HG03066 (cell line): ENCODE measurements around the gene MGAT5B.
"Not testable (repeated sequence)": the region's sequence is repeated elsewhere in the genome, so short reads cannot be mapped to it uniquely, and the experiment has no call there.

Source experiments
- ATAC-seq: cut with Tn5 transposase; IDR thresholded peaks from one replicate; pipeline ENCODE4 v1.9.1; 2021; ENCODE audit warnings: low read depth; ENCODE audit not compliant: unreplicated experiment

The MGAT5B gene

DNA sequence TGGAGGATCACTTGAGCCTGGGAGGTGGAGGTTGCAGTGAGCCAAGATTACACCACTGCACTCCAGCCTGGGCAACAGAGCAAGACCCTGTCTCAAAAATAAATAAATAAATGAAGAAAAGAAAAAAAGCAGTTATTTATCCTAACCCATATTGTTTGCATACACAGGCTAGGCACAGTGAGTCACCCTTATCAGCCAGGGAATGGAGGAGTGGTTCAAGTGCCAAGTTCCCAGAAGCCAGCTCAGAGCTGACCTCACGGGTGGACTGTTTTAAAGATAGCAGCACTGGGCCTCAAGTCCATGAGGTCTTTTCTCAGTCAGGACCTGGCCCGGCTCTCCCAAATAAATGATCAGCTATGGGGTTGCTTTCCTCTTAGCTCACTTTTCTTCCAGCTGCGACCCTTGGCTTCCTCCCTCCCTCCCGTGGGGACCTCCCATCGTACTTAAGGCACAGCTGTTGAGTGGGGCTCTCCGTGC, 22.6 kb upstream of the MGAT5B start:
- no peak for ATAC-seq

DNA sequence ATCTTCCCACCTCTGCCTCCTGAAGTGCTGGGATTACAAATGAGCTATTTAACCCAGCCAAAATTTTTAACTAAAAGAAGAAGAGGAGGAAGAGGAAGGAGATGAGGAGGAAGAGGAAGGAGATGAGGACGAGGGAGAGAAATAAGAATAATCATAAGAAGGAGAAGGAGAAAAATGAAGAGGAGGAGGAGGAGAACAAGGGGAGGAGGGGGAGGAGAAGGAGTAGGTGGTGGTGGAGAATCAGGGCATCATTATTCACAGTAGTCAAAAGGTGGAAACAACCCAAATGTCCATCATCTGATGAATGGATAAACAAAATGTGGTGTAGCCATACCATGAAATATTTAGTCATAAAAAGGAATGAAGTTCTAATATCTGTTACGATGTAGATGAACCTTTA, 21.2 kb upstream of the MGAT5B start:
- no peak for ATAC-seq

DNA sequence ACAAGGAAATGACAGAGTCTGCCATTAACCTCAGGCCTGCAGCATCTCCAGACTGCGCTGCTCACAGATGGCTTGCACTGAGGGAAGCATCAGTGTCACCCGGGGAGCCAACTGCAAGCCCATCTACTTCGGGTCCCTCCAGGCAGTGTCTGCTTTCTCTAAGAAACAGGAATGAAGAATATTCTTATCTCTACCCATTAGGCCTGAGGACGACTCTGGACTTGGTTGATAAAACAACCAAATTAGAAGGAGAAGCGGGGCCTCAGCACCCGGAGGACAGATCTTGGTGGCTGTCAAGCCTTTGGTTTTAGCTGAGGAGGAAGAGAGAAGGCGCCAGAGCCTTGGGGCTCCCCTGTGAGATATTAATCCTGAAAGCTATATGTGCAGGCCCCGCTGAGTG, 19.5 kb upstream of the MGAT5B start:
- no peak for ATAC-seq

DNA sequence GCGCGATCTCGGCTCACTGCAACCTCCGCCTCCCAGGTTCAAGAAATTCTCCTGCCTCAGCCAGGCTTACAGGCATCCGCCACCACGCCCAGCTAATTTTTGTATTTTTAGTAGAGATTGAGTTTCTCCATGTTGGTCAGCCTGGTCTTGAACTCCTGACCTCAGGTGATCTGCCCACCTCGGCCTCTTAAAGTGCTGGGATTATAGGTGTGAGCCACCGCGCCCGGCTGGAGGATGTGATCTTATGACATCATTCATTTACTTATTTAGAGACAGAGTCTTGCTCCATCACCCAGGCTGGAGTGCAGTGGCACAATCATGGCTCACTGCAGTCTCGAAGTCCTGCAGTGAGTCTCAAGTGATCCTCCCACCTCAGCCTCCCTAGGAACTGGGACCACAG, 19.0 kb upstream of the MGAT5B start:
- not testable (repeated sequence) for ATAC-seq

DNA sequence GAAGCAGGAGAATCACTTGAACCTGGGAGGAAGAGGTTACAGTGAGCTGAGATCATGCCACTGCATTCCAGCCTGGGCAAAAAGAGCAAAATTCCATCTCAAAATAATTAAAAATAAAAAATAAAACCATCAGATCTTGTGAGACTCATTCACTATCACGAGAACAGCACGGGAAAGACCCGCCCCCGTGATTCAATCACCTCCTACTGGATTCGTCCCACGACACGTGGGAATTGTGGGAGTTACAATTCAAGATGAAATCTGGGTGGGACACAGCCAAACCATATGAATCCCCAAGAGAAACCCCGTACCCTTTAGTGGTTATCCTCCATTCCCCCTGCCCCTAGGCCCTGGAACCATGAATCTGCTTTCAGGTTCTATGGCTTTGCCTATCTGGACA, 15.4 kb upstream of the MGAT5B start:
- no peak for ATAC-seq

DNA sequence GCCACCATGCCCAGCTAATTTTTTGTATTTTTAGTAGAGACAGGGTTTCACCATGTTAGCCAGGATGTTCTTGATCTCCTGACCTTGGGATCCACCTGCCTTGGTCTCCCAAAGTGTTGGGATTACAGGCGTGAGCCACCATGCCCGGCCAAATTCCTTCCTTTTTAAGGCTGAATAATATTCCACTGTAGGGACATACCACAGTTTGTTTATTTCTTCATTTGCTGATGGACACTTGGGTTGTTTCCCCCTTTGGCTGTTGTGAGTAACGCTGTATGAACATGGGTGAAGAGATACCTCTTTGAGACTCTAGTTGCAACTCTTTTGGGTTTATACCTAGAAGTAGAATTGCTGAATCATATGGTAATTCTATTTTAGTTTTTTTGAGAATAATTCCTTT, 13.1 kb upstream of the MGAT5B start:
- ATAC-seq: no peak

DNA sequence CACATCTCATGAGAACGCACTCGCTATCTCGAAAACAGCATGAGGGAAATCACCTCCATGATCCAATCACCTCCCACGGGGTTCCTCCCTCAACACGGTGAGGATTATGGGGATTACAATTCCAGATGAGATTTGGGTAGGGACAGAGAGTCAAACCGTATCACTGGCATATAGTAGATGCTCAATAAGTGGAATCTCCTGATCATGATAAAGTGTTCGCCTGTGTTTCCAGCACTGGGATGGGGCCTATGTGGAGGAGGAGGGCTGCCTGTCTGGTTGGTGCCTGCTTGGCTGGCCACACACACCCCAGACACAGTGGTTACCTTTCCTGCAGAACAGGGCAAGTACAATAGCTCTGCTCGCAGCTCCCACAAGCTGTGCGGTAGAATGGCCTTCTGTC, 6.1 kb upstream of the MGAT5B start:
- ATAC-seq: no peak

DNA sequence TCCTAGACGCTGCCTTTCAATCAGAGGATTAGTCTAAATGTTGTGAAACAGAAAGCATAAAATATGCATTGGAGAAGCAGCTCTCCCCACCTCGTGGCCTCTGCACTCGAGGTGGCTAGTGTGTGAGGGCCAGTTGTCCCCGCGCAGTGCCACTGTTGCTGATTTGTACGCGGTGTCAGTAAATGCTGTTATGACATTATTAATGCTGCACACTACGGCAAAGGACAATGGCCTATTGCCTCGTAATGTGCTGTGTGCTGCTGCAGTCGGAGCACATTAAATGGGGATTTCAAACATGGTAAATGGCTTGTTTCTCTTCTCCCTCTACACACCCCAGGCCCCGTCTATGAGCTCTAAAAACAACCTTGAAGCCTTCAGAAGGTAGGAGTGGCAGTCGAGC, 5.7 kb upstream of the MGAT5B start:
- ATAC-seq: no peak

DNA sequence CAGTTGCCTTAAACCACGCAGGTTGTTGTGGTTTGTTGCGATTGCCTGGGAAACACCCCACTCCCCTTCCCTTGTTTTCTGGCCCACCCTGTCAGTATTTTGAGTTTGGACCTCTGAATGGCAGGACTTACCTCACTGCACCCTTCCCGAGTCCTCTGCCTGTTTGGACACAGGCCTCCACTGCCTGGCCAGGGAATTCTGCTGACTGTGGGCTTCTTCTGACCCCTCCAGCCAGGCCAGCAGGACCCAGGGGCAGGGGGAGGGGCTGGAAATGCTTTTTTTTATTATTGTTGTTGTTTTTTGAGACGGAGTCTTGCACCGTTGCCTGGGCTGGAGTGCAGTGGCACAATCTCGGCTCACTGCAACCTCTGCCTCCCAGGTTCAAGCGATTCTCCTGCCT, 4.2 kb upstream of the MGAT5B start:
- no peak for ATAC-seq

DNA sequence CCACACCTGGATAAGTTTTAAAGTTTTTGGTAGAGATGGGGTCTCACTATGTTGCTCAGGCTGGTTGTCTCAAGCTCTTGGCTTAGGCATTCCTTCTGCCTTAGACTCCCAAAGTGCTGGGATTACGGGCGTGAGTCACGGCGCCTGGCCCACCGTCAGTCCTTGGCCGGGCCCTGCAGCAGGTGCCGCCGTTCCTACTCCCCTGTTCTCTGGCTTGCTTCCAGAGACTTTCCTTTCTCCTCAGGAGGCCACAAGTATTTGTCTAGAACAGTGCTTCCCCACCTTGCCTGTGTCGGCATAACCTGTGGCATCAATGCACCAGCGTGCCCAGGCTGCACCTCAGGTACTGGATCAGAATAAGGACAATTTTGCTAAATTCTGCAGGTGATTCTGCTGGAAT, 3.0 kb upstream of the MGAT5B start:
- ATAC-seq: no peak

DNA sequence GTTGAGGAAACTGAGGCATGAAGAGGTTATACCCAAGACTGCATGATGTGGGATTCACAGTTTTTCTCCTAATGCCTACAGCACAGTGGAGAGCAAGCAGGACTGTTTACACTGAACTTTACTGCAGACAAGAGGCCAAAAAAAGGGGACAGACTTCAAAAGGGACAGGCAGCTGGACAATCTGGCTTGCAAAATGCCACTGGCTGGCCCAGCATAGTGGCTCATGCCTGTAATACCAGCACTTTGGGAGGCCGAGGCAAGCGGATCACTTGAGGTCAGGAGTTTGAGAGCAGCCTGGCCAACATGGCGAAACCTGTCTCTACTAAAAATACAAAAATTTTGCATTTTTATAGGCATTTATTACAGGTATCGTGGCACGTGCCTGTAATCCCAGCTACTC, 2.0 kb upstream of the MGAT5B start:
- no peak for ATAC-seq

DNA sequence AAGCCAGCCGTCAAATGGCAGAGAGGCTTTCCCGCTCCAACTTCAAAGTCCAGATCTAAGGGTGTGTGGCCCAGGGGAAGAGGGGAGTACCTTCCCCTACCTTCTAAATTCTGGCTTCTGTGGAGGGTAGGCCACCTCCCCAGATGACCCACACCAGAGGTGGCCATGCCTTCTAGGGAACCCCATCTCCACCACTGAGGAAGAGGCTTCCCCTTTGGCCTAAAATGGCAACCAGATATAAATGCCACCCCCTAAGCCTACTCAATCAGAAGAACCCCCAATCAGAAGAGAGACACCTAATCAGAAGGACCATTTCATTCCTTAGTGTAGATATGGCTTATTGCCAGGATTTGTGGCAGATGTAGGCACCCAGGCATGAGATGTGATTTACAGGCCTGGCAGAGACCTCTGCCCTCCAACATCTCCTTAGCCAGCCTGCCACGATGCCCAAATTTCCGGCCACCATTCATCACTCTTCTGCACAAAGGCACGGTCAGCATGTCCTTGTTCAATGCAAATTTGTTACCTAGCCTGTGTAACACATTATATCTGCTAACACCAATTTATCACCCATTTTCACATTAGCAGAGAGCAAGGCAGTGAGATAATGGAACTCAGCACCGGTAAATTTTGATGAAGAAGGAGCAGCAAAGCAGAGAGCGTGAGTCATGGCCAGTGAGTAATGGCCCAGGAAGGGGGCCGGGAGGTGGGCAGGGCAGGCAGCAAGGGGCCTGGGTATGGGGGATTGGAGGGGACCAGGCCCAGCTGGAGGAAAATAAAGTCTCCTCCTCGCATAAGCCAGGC, 1.2 kb upstream of the MGAT5B start:
- ATAC-seq: no peak

DNA sequence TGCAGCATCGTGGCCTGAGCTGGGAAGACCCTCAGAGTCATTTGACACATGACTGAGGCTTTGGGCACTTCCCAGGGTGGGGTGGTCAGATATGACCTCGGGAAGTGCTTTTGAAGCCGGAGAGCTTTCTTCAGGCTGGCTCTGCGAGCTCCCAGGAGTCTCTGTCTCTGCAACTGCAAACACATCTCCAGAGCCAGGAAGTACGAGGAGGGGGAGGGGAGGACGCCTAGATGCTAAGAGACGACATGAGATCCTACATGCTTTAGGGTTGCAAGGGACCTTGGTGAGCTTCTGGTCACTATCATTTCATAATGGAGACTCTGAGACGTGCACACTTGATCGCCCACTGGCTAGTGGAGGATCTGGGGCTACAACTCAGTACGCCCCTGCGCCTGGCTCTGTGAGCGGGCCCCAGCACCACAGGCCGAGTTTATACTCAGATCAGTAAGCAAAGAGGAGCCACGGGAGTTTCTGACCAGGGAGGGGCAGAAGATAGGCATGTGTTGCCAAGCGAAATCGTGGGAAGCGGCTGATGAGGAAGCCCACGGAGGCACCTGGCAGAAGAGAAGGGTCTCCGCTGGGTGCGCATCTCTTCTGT, 527 bp upstream of the MGAT5B start:
- ATAC-seq: no peak

DNA sequence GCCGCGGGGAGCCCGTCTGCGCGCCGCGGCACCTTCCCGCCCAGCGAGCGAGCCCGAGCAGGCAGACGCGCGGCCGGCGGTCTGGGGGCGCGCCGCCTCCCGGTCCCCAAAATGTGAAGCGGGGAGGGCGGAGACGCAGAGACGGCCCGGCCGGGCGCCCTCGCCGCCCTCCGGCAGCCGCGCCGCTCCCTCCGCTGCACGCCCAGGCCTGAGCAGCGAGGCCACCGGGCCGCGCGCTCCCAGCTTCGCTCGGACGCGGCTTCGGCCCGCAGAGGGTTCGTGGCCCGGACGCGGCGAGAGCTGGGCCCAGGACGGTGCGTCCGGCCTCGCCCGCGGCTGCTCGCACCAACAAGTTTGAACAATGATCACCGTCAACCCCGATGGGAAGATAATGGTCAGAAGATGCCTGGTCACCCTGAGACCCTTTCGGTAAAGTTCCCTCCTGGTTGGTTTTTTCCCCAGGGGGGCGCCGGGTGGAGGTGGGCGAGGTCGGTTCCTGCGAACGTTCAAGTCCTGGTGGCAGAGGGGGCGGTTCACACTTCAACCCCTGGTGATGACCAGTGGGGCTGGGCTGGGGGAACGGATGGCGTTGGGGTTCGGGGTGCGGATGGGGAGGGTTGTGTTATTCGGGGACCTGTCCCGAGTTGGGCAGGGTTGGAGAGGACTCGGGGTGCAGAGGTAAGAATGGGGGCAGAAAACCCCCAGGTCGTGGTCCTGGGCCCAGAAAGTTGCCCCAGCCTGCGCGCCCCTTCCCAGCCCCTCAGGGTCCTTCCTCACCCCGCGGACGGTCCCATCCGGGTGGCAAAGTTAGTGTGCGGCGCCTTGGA, 678 bp downstream of the MGAT5B start:
- no peak for ATAC-seq

DNA sequence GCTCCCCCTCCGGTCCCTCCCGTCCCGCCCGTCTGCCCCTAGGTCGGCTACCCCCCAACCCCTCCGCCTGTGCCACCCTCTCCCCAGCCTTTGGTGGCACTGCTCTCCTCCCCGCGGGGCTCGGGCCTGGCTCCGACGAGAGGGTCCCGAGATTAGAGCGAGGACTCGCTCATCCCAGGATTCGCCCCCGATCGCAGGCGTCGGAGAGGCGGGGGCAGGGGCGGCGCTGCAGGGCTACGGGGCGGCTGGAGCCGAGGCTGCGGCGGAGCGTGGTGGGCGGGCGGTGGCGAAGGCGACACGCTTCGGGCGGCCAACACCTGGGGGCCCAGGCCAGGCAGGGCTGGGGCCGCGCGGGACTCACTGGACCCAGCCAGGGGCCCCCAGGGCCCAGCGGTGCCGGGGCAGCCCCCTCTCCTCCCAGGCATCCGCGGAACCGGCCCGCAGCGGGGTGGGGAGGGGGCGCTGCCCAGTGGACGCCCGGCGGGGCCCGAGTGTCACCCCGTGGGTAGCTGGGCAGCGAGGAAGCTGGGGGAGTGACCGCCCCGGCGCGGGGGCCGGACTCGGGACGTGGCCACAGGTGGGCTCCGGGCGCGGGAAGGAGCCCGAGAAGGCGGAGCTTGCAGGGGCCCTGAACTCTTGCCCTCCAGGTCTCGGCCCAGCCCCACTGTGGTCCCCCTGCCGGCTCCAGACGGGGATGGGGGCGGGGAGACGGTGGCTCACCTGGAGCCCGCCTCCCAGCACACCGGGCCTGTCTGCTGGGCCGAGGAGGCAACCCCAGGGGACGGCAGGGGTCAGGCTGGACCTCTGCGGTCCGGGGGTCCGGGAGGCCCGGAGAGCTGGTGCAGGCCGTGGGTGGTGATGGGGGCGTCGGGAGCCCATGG, 1.5 kb downstream of the MGAT5B start:
- no peak for ATAC-seq

DNA sequence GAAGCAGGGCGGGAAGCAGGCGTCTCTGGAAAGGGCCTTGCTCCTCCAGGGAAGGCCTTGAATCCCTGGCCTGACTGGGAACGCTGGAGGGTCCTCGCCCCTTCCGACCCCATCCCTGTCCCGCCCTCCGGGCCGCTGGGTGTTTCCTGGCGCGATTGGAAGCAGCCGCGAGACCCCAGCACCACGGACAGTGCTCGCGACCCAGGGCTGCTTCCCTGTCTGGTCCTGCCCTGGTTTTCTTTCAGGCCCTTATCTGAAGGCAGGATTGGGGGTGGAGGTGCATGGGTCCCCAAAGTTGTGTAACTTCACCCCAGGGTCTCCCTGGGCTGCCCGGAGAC, 2.1 kb downstream of the MGAT5B start:
- ATAC-seq: no peak

DNA sequence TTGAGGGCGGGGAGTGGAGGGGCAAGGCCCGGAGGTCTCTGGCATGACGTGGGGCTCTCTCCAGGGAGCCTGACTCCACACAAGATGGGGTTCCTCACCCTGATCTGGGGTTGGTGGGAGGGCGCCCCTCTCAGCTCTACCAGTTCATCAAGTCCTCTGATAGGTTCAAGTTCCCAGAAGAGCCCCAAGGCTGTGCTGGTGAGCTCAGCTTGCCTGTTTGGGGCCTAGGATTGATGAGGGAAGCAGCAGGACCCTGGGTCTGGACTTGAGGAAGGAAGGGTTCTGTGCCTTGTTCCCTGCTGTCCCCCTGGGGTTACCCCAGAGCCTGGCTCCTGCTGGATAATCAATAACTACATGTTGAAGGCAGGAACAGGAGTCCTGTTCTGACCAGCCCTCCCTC, 3.5 kb downstream of the MGAT5B start:
- no peak for ATAC-seq

DNA sequence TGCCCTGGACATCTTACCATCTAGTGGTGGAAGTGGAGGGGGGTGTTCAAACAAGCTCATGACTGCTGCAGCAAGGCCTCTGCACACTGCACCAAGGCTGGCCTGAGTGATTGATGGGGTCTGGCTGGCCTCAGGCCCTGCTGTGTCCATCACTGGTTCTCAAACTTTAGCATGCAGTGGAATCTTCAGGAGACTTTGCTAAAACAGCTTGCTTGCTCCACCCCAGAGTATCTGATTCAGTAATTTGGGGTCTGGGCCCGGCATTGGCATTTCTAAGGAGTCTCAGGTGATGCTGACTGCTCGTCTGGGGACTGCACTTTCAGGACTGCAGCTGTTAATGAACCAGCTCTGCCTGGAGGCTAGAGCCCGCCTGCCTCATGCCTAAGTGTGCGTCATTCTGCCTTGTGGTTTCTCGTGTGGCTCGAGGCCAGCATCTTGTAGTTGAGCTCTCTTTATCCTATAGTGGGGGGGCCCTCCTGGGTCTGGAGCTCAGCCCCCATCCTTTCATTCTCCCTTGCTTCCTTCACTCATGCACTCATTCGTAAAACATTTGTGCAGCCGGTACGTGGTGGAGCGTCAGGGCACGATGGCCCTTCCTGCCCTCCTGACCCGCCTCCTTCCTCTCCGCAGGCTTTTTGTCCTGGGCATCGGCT, 4.1 kb downstream of the MGAT5B start:
- no peak for ATAC-seq

DNA sequence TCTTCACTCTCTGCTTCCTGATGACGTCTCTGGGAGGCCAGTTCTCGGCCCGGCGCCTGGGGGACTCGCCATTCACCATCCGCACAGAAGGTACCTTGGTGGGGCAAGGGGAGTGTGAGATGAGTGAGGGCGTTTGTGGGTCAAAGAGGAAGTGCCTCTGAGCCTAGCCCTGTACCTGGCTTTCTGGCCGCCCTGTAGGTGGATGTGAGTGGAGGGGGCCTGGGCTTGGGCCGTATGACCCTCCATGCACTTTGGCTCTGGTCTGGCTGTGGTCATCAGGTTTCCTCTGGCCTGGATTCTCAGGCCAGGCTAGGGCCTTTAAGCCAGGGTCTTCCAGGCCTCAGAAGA, 4.6 kb downstream of the MGAT5B start:
- no peak for ATAC-seq

DNA sequence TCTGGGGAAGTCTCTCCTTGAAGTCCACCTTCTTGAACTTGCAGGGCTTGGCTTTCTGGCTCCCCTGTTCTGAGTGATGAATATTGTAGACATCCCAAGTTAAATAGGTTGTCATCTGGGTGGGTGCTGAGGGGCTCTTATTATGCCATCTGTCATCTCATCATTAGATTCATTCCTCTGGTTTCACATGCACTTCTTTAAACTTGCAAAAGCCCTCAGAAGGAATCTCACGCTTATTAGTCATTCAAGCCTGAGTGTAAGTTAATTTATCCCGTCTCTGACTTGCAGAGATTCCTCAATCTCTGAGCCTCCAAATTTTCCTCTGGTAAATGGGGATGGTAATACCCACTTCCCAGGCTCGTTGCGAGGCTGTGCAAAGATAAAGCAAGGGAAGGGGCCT, 5.7 kb downstream of the MGAT5B start:
- ATAC-seq: no peak
